Activated T-cell treated with anti-CD3 and anti-CD28 coated beads, Interleukin-2, amount 50 U/mL, for 72 hours (primary cell): Measurements from ENCODE around the gene AQP2. TPM values are rescaled to one million over a fixed set of nuclear protein-coding genes. Genes with fewer than 3 reads are reported as not detected.
"Not testable (repeated sequence)": the region's sequence is repeated elsewhere in the genome, so short reads cannot be mapped to it uniquely, and the experiment has no call there.

ENCODE experiments used
- ATAC-seq, 2 donors: fragments of 150-1000 bp; cut with Tn5 transposase; replicated peaks in 1 of 2; 2 replicates each; pipeline ENCODE4 v1.10.0; 2021; ENCODE audit warnings: moderate library complexity in 2 of 2, mild to moderate bottlenecking in 1 of 2
- DNase-seq, 2 donors: peaks; one replicate each; pipeline ENCODE4 v3.0.0; 2021 to 2022; ENCODE audit warnings: mixed read lengths in 1 of 2
- H3K27ac Mint-ChIP-seq: one replicate; pipeline ENCODE4 v1.8.0; 2022; ENCODE audit warnings: mild to moderate bottlenecking, moderate library complexity, mixed read lengths
- H3K27me3 Mint-ChIP-seq: one replicate; pipeline ENCODE4 v1.8.0; 2022; ENCODE audit warnings: low read depth, mixed read lengths
- H3K36me3 Mint-ChIP-seq, 2 donors: one replicate each; pipeline ENCODE4 v1.8.0; 2022; ENCODE audit warnings: mixed read lengths in 2 of 2, mild to moderate bottlenecking in 1 of 2; ENCODE audit not compliant: insufficient read depth in 2 of 2
- H3K4me1 Mint-ChIP-seq: one replicate; pipeline ENCODE4 v1.8.0; 2022; ENCODE audit warnings: low read depth, mixed read lengths
- H3K4me3 Mint-ChIP-seq, 2 donors: one replicate each; pipeline ENCODE4 v1.8.0; 2022; ENCODE audit warnings: mild to moderate bottlenecking in 2 of 2, mixed read lengths in 2 of 2, moderate library complexity in 2 of 2
- H3K9me3 Mint-ChIP-seq, 2 donors: one replicate each; pipeline ENCODE4 v1.8.0; 2022; ENCODE audit warnings: mixed read lengths in 2 of 2
- total RNA-seq, 2 donors: library from RNA; stranded (reverse); gene quantifications; one replicate each; pipeline ENCODE4 v1.2.3, GENCODE V29; 2022

The AQP2 gene
- total RNA-seq, 2 donors from 2014 or later: not detected

GRCh38 chr12:49975318-49975761, 24.8 kb downstream of the AQP2 start:
- Mint-ChIP-seq H3K4me1 (no peaks in the 10 kb centered on the region), H3K9me3 (no peaks in the 10 kb centered on the region), H3K36me3 (no peaks in the 10 kb centered on the region), H3K27me3 (no peaks in the 10 kb centered on the region), H3K27ac (no peak overlapping the region), H3K4me3 (no peak overlapping the region)
- no peak for ATAC-seq
- no peak for DNase-seq

- no peaks in the 10 kb centered on the region for H3K4me1 Mint-ChIP-seq
- no peak overlapping the region for H3K4me3 Mint-ChIP-seq
- H3K36me3 Mint-ChIP-seq: no peaks in the 10 kb centered on the region
- no peak overlapping the region for H3K27ac Mint-ChIP-seq
- H3K27me3 Mint-ChIP-seq: no peaks in the 10 kb centered on the region
- no peak for DNase-seq
- no peak for ATAC-seq
- no peaks in the 10 kb centered on the region for H3K9me3 Mint-ChIP-seq
Observed at GRCh38 chr12:49976557-49976956, 26.0 kb downstream of the AQP2 start.

GRCh38 chr12:49978125-49978524, 27.6 kb downstream of the AQP2 start:
- Mint-ChIP-seq H3K4me3 (no peak overlapping the region), H3K4me1 (no peaks in the 10 kb centered on the region), H3K9me3 (no peaks in the 10 kb centered on the region), H3K27ac (no peak overlapping the region), H3K36me3 (no peaks in the 10 kb centered on the region), H3K27me3 (no peaks in the 10 kb centered on the region)
- no peak for DNase-seq
- ATAC-seq: no peak

GRCh38 chr12:49979016-49979586, 28.6 kb downstream of the AQP2 start:
- Mint-ChIP-seq H3K9me3 (no peaks in the 10 kb centered on the region), H3K27me3 (no peaks in the 10 kb centered on the region), H3K4me1 (peaks cover 5% of the 10 kb centered on the region), H3K27ac (no peak overlapping the region), H3K36me3 (no peaks in the 10 kb centered on the region), H3K4me3 (no peak overlapping the region)
- no peak for ATAC-seq
- DNase-seq: no peak

- no peaks in the 10 kb centered on the region for H3K27me3 Mint-ChIP-seq
- no peaks in the 10 kb centered on the region for H3K36me3 Mint-ChIP-seq
- no peak overlapping the region for H3K4me3 Mint-ChIP-seq
- H3K27ac Mint-ChIP-seq: no peak overlapping the region
- no peak for ATAC-seq
- no peaks in the 10 kb centered on the region for H3K9me3 Mint-ChIP-seq
- no peak for DNase-seq
- peaks cover 5% of the 10 kb centered on the region for H3K4me1 Mint-ChIP-seq
Observed at GRCh38 chr12:49979791-49980190, 29.3 kb downstream of the AQP2 start.

- H3K4me3 Mint-ChIP-seq: no peak overlapping the region
- no peaks in the 10 kb centered on the region for H3K27me3 Mint-ChIP-seq
- H3K4me1 Mint-ChIP-seq: peaks cover 6% of the 10 kb centered on the region
- no peaks in the 10 kb centered on the region for H3K36me3 Mint-ChIP-seq
- no peak overlapping the region for H3K27ac Mint-ChIP-seq
- DNase-seq: no peak
- no peak for ATAC-seq
- H3K9me3 Mint-ChIP-seq: no peaks in the 10 kb centered on the region
Observed at GRCh38 chr12:49980501-49981349, 30.2 kb downstream of the AQP2 start.

DNA sequence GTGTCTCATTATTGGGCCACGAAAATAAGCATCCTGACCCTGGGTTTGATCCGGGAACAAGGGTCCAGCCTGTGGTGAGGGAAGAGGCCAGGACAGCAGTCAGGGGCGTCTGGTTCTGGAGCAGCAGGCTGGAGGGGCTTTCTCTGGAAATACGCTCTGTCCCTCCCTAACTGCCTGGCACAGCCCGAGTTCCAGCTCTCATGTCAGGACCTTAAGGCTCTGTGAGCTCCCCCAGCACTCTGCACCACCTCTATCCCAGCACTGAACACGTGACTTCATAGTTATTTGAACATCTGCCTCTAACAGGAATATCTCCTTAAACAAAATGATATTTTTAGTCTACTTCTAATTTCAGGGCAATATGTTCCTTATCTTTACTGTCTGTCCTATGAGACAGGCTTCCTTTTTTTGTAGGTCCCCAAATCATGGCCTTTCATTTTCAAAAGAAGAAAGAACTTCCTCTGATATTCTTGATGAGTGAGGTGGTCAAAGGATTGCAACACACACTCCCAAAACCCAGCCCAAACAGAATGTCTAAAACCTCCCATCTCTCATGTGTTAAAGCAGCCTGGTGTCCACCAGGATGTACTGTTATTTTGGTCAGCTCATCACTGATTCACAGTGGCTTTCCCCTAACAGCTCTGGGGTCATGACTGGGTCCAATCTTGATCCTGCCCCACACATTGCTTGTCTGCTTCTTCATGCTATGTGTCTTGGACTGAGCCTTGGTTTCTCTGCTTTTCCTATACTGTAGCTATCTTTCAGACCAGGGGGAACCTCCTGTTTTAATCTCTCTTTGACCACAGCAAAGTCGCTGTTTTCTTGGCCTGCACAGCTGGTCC, 31.9 kb downstream of the AQP2 start:
- no peak for ATAC-seq
- Mint-ChIP-seq H3K27ac (no peak overlapping the region), H3K27me3 (no peaks in the 10 kb centered on the region), H3K4me1 (peaks cover 14% of the 10 kb centered on the region), H3K9me3 (no peaks in the 10 kb centered on the region), H3K36me3 (peaks cover 0 to 2% of the 10 kb centered on the region in 2 donors), H3K4me3 (no peak overlapping the region)
- no peak for DNase-seq

DNA sequence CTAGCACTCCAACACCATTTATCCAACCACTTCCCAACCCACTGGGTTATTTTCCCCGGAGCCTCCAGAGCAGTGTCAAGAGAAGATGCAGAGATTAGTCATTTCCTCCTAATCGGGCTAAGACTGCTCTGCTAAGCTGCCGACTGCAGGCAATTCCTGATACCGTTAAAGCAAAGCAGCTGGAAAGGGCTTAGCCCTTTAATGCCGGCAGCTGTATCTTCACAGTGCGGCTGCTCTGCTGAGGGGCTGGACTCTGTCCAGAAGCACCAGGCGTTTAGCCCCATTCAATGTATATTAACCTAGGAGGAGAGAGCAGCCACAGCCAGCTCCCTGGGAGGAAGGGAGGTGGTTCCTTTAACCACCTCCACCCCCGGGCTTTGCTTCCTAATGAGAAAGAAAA, 33.4 kb downstream of the AQP2 start:
- Mint-ChIP-seq H3K4me3 (no peak overlapping the region), H3K27me3 (no peaks in the 10 kb centered on the region), H3K27ac (no peak overlapping the region), H3K36me3 (peaks cover 3 to 5% of the 10 kb centered on the region in 2 donors), H3K9me3 (no peaks in the 10 kb centered on the region), H3K4me1 (peaks cover 14% of the 10 kb centered on the region)
- DNase-seq (no peak), ATAC-seq (no peak)

DNA sequence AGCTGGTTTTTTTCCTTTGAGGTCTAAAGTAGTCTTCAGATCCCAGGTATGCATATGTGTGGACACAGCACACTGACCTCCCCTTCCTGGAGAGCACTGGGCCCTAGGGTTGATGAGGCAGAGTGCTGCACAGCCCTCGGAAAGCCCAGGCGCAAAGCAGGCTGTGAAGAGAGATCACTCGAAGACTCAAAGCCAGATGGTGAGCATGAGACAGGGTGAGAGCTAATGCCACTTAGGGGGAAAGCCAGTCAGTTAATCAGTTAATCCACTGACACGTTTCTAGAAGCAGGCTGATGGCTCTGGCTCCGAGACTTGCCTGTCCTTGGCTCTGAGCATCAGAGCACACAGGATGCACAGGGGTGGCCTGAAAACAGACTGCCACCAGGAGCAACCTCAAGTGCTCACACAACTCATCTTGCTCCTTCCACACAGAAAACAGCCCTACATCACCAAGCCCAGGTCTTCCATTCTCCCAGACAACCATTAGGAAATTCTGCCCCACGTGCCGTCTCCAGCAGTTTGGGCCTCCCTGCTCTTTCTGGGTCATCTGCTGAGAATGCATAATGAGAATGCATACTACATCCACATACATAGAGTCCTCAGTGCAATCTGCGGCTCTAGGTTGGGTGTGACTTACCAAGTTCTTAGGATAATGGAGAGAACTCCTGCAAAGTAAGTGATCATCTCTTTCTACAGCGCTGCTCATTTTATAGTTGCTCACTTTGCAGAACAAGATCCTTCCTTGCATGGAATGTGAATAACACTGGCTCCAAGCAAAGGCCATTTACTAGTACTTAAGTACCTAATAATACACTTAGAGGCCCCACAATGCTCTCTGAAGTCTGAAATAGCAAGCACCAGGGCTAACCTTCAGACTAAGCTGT, 34.2 kb downstream of the AQP2 start:
- ATAC-seq (no peak), DNase-seq (no peak)
- Mint-ChIP-seq H3K9me3 (no peaks in the 10 kb centered on the region), H3K4me1 (peaks cover 14% of the 10 kb centered on the region), H3K27me3 (no peaks in the 10 kb centered on the region), H3K27ac (no peak overlapping the region), H3K4me3 (no peak overlapping the region), H3K36me3 (peaks cover 3 to 10% of the 10 kb centered on the region in 2 donors)

- Mint-ChIP-seq H3K9me3 (no peaks in the 10 kb centered on the region), H3K4me3 (no peak overlapping the region), H3K27me3 (no peaks in the 10 kb centered on the region), H3K27ac (no peak overlapping the region), H3K36me3 (peaks cover 3 to 13% of the 10 kb centered on the region in 2 donors), H3K4me1 (peaks cover 14% of the 10 kb centered on the region)
- ATAC-seq (peak; percentile 79 to 96), DNase-seq (peak in 1 of 2 donors; percentile 39)
Observed at GRCh38 chr12:49985981-49986380, 35.4 kb downstream of the AQP2 start.

DNA sequence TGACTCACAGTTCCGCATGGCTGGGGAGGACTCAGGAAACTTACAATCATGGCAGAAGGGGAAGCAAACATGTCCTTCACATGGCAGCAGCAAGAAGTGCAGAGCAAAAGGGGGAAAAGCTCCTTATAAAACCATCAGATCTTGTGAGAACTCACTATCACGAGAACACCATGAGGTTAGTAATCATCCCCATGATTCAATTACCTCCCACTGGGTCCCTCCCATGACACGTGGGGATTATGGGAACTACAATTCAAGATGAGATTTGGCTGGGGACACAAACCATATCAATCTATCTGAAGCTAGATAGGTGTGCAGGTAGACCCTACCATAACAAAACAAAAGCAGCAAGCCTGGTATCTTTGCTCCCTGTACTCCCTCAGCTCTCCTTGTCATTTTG, 35.9 kb downstream of the AQP2 start:
- H3K27ac Mint-ChIP-seq, H3K9me3 Mint-ChIP-seq, H3K27me3 Mint-ChIP-seq, ATAC-seq, H3K4me3 Mint-ChIP-seq, DNase-seq: not testable (repeated sequence)
- Mint-ChIP-seq H3K4me1 (peaks cover 14% of the 10 kb centered on the region), H3K36me3 (peaks cover 3 to 13% of the 10 kb centered on the region in 2 donors)

DNA sequence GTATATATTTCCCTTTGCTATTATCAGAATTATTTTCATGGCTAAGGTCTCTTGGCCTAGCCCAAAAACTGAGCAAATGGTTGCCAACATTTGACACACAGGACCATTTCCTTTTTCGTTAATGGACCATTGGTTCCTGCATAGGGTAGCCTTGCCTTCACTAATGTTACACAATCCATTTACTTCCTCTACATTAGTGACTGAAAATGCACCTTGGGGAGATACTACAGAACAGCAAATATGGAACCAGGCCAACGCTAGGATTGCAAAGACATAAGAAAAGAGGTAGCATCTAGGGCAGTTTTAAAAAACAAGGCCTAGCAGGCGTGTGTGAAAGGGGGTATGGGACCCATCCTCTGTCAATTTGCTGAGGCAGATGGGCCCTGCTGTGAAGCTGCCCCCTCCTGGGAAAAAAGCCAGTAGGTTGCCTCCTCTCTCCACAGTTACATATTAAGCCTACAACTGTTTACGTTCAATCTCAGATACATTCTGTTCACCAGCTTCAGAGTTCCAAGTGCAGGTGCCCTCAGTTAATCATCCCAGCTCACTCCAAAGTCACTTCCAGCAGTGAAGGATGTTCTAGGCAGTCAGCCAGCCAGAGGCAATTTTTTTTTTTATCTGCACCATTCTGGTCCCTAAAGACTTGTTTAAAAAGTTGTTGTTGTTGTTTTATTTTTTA, 37.2 kb downstream of the AQP2 start:
- Mint-ChIP-seq H3K4me1 (peaks cover 14% of the 10 kb centered on the region), H3K27me3 (no peaks in the 10 kb centered on the region), H3K9me3 (no peaks in the 10 kb centered on the region), H3K36me3 (peaks cover 4 to 26% of the 10 kb centered on the region in 2 donors), H3K4me3 (no peak overlapping the region), H3K27ac (no peak overlapping the region)
- ATAC-seq (no peak), DNase-seq (no peak)
